ENCODE data around the gene MISP.
"Not testable (repeated sequence)": the region's sequence is repeated elsewhere in the genome, so short reads cannot be mapped to it uniquely, and the experiment has no call there.

Gene MISP, protein sequence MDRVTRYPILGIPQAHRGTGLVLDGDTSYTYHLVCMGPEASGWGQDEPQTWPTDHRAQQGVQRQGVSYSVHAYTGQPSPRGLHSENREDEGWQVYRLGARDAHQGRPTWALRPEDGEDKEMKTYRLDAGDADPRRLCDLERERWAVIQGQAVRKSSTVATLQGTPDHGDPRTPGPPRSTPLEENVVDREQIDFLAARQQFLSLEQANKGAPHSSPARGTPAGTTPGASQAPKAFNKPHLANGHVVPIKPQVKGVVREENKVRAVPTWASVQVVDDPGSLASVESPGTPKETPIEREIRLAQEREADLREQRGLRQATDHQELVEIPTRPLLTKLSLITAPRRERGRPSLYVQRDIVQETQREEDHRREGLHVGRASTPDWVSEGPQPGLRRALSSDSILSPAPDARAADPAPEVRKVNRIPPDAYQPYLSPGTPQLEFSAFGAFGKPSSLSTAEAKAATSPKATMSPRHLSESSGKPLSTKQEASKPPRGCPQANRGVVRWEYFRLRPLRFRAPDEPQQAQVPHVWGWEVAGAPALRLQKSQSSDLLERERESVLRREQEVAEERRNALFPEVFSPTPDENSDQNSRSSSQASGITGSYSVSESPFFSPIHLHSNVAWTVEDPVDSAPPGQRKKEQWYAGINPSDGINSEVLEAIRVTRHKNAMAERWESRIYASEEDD

DNA sequence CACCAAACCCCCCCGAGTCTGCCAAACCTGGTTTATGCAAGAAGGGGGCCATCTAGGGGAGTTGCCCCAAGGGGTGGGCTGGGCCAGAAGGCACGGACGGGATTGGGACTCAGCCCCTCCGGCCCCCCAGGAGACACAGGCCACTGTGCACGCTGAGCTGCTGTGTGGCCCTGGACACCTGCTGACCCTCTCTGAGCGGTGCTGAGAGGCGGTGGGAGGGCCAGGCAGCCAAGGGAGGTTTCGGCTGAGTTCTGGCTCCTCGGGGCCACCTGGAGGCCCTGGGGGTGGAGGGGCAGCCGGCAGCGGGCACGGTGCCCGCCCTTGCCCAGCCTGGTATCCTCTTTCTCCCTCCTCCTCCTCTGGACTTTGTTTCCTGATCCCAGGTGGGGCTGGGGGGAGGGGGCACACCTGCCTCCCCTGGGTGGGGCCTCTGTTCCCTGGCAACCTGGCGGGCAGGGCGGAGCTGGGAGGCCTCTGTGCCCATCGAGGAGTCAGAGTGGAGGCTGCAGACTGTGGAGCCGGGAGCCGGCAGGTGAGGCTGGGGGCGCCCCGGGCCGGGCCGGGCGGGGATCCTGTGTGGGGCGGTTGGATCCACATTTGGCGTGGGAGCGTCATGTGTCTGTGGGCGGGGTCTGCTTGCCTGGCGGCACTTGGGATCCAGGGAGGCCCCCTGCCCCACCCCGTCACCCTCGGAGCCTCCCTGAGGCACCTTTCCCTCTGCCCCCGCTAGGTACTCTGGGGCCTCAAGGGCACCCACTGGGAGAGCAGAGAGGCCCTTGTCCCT is at the start of gene MISP:
MISP (plus strand) TSS at position 473 of the 784 bp plus-strand sequence. CDS start 5,835 bp downstream, outside the sequence.
- no peak for DNase-seq

DNA sequence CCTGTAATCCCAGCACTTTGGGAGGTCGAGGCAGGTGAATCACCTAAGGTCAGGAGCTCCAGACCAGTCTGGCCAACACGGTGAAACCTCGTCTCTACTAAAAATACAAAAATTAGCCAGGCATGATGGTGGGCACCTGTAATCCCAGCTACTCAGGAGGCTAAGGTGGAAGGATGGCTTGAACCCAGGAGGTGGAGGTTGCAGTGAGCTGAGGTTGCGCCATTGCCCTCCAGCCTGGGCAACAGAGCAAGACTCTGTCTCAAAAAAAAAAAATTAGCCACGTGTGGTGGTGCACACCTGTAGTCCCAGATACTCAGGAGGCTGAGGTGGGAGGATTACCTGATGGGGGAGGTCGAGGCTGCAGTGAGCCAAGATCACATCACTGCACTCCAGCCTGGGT is 48.1 kb upstream of the MISP start:
- not testable (repeated sequence) for DNase-seq

DNA sequence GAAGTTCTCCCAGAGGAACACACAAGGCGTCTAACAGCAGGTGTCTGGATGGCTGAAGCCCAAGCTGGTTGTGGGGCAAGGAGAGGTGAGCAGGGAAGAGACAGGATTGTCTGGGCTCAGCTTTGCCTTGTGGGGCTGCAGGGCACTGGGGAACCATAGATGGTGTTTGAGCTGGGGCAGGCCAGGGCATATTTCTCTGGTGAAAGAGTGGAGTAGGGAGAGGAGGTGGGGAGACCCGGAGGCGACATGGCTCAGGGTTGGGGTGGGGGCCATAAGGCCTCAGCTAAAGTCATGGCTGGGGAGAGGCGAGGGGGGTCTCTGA is 47.6 kb upstream of the MISP start:
- DNase-seq, result no peak

DNA sequence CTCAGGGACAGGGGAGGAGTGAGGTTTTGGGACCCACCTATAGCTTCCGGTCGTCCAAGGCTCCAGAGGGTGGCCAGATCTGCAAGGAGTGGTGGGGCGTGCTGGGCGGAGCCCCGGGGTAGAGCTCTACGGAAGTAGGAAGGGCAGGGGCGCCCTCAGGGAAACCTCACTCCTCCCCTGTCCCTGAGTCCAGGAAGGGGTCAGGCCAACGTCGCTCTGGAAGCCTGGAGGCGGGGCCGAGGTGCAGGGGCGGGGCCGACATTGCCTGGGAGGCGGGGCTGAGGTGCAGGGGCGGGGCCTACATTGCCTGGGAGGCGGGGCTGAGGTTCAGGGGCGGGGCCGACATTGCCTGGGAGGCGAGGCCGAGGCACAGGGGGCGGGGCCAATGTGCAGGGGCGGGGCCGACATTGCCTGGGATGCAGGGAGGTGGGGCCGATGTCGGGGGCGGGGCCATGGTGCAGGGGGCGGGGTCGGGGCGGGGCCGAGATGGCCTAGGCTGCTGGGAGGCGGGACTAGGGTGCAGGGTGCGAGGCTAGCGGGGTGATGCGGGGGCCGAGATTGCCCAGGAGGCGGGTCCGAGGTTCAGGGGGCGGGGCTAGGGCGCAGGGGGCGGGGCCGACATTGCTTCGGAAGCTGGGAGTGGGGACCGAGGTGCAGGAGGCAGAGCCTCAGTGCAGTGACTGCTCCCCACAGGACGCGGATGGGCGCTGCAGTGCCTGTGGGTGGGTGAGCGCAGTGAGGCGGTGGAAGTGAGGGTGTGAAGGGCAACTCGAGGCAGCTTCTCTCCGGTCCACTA is 47.1 kb upstream of the MISP start:
- DNase-seq, result peak; percentile 46

DNA sequence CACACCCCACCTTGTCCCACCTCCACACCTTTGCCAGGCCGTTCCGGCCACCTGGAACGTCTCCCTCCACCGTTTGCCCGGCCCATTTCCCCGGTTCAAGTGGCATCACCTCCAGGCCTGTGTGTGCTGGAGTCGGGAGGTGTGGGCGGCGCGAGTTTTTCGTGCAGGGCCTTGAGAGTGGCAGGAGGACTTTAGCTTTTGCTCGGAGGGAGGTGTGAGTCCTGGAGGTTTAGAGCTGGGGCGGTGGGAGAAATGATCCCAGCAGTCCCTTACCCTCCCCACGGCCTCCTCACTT is 46.5 kb upstream of the MISP start:
- DNase-seq, result no peak

DNA sequence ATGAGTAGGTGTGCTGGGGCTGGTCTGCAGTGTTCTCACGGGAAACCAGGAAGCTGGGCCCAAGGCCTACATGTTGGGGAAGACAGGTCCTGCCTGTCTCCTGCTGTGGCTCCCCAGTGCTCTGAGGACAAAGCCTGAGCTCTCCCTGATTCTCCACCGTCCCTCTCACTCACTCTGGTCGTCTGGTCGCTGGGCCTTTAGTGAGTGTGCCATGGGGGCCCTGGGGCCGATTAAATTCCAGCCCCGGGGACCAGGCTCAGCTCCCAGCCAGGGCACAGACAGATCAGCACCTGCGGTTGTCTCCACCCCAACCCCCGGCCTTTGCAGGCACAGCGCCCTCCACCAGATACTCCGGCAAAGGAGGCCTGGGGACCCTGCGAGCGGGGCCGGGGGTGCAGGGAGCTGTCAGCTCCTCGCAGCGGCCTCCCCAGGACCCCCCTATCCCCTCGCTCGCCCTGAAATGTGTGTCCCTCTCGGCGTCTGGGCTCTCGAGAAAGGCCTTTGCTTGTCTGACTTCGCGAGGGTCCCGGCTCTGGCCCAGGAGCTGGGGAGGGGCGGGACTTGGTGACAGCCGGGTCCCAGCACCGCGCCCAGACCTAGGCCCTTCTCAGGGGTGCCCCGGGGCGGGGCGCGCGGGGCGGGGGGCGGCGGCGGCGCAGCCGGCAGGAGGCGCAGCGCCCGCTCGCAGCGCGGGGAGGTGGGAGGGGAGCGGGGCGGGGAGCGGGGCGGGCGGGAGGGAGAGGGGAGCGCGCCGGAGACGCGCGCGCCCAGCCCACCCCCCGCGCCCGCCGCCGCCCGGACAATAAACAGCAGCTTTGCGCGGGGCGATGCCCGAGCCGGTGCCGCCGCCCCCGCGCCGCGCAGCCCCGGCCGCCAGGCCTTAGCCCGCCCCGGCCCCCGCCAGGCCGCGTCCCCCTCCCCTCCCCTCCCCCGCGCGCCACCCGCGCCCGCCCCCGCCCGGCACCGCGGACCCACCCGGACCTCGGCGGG is 42.5 kb upstream of the MISP start, which contains the start of gene PALM:
PALM (plus strand) TSS at position 782 of the 990 bp plus-strand sequence. CDS start 212 bp downstream, outside the sequence.
- no peak for DNase-seq

DNA sequence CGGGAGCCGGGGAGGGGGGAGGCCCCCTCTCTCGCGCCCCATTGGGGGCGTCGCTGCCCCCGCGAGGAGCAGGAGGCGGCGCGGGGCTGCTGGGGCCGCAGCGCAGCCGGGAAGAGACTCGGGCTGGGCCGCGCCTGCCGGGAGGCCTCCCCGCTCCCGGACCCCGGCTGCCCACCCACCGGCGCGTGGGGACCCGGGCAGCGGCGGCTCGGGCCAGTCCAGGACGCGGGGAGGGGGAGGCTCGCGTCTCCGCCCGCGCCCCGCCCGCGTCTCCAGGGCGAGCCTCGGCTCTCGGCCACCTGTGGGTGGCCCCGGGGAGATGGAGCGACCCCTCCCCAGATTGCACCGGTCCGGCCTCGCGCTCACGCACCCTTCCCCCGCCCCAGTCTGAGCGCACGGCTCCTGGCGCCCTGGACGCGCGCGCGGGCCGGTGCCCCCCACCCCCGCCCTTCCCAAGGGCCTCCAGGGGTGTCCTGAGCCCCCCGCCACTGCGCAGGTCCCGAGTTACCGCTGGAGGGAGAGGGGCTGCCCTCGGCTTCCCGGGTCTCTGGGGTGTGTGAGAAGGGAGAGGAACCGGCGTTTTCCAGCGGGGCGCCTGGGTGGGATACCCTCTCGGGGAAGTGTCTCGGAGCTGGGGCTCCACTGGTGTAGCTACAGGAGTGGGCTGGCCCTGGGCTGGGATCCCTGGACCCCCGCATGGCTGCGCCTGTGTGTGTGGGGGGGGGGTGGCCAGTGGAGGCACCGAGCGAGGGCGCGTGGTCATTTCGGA is 41.5 kb upstream of the MISP start:
- DNase-seq, result no peak

DNA sequence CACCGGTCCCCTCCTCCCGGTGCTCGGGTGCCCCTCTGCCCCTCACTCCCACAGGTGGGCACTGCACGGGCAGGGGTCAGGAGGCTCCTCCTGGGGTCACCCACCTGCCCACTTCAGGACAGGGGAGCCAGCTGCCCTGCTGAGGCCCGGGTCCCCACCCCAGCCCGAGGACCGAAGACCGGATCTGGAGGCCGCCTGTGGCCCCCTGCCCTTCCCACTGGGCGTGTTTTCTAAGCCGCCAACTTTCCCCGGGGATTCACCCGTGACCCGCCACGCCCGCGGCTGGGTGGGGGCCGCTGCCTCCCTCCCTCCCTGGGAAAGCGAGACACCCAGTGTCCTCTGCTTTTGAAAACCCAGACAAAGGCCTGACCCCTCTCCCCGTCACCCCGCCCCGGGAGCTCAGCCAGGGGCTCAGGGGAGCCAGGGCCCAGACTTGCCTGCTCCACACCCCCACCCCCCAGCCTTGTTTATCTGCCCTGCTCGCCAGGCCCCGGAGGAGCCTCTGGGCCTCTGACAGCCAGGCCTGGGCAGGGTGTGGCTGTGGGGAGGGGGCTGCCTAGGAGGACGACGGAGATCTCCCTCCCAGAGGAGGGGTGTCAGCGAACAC is 40.8 kb upstream of the MISP start:
- DNase-seq, result no peak

DNA sequence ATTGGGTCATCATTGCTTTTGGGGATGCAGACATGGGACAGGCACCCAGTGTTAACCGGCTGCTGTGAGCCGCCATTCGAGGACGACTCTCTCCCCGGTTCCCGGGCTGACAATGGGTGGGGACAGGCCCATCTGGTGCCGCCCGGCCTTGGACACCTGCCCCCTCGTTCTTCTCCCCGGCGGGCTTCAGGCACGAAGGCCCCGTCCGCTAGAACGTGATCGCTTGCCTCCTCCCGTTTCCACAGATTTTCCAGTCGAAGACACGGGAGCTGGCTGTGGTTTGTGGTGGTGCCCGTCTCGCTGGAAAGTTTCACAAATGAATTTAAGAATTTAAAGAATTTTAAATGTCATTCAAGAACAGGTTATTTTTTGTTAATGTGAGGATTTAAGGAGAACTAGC is 40.1 kb upstream of the MISP start:
- no peak for DNase-seq

DNA sequence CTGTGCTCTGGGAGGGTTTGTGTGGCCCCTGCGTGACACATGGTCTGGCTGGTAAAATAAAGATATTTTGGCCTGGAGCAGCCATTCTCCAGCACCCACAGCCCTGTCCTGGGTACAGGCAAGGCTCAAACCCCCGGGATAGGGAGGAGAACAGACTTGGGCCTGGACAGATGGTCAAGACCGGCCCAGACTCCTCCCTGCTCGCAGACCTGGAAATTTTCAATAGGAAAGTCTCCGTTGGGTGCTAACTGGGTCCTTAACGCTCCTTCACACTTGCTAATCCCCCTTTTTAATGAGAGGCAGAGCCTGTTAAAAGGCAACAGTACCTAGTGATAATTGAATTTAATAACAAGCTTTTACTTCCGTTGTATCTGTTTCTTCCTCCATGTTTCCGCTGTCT is 39.7 kb upstream of the MISP start:
- no peak for DNase-seq

DNA sequence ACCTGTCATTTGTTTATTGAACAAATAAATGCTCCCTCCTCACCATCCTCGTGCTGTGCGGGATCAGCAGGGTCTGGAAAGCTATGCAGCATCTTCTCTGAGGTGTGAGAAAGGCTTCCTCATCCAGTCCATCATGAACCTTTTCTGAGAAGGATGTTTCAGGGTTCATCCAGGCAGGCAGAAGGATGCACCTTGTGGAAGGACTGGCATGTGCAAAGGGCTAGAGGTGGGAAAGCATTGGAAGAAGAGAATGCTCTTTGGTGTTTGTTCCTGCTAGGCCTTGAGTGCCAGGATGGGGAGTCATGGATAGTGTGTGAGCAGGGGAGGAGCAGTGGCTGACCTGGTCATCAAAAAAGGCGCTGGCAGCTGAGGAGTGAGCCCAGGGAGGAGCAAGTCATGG is 35.6 kb upstream of the MISP start:
- DNase-seq, result no peak

DNA sequence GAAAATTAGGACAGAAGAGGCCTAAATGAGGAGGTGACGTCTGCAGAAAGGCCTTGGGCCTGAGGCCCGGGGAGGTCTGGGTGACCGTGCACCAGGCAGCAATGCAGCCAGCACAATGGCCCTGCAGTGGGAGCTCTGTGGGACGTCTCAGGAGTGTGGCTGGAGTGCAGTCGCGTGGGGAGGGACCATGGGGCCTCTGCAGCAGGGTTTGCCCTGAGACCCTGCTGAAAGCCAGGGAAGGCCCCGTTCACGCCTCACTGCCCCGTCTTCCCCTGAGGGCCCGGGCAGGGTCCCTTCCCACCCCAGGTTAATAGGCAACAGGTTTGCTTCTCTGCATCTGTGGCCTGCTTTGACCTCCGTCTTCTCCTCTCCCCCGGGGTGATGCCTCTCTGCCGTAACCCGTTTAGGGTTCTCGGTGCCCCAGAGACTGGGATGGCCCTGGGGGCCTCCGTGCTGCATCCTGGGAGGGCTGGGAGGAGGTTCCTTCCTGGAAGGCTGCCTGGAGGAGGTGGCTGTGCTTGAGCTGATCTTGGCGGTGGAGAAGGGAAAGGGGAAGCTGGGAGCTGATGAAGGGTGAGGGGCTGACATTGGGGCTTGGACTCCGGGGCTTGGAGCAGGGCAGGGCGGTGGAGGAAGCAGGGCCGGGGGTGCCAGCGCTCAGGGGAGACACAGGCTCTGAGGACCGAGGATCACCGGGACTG is 32.5 kb upstream of the MISP start:
- DNase-seq, result no peak

DNA sequence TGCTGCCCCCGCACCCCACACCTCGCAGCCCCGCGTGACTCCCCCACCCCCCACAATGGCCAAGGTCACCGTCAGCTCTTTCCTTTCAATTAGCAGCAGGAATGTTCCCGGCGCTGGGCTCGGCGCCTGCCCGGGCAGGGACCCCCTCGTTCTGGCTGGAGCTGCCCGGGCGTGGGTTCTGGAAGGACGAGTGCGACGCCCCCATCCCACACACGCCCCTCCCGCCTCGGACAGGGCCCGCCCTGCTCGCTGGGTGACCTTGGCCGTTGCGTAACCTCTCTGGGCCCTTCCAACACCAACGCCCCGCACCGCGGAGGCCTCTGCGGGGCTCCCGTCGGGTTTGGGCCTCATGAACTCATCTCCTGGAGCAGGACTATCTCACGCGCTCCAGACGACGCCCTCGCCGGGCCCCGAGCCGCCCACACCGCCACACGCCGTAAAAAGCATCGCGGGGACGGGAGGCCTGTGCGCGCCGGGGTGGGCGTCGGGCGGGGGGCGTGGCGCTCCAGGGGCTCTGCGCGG is 31.9 kb upstream of the MISP start:
- DNase-seq, result no peak

DNA sequence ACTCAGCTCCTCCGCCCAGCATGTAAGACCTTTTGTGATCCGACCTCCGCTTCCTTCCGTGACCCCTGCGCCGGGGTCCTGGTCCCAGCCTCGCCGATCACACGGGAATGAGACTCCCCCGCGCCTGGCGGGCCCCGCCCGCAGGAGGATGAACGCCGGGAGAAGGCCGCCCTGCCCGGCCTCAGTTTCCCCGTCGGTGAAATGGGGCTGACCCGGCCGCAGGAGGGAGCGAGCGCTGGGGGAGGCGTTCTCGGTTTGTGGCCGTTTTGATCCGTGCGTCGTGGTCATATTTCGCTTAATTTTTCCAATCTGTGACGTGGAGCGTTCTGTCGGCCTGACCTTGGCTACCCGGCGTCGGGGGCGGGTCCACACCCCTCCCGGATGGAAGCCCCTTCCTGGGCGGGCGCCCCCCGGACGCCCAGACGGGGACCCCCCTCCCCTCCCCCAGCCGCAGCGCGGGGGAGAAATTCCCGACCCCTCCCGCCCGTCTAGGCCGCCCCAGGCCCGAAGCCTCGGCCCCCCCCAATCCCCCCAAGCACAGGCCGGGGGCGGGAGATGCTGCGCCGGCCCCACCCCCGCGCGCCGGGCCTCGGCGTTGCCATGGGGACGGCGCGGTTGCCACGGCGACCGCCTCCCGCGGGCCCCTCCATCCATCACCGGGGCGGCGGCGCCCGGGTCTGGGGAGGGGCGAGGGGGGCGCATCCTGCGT is 31.1 kb upstream of the MISP start:
- DNase-seq, result no peak

DNA sequence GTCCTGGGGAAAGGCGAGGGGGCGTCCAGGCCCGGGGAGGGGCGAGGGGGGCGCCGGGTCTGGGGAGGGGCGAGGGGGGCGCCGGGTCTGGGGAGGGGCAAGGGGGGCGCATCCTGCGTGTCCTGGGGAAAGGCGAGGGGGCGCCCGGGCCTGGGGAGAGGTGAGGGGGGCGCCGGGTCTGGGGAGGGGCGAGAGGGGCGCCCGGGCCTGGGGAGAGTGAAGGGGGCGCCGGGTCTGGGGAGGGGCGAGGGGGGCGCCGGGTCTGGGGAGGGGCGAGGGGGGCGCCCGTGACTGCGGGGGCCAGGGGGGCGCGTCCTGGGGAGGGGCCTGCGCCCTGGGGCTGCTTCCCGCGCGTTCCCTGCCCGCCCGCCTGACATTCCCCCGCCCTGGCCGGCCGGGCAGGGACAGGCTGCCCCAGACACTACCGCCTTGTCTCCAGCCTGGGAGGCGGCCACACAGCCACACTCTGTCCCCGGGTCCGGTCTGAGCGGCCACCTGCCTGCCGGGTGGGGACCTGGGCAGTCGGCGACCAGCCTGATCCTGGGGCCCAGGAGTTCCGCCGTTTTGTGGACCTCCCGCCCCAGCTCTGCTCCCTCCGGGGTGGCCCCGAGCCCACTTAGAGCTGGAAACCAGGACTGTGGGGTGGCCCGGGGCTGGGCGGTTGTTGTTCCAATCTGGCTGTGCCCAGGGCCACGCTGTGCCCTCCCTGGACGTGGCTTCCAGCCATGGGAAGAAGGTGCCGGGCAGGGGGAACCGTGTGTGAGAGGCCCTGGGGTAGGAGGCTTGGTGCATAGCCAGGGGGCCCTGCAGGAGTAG is 30.4 kb upstream of the MISP start:
- no peak for DNase-seq

DNA sequence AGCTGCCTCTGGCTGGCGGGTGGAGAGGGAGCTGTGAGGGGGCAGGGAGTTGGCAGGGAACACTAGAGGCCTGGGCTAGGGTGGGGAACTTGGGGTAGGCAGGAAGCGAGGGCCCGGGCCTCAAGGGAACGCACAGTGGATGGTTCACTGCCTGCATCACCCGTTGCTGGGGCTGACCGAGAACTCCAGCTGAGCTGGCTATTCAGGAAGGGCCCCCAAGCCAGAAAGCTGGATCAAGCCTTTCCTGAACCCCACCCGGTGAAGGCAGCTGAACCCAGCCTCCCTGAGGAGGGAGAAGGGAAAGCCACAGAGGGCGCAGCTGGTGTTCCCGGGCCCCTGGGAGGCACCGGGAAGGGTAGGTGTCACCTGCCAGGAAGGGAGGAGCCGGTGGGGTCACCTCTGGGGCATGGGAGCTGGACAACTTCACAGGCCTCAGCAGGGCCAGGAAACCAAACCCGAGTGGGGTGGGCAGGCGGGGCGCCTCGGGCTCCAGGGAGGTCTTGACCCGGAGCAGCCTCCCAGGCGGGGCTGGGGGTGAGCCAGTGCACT is 28.3 kb upstream of the MISP start:
- DNase-seq, result no peak

DNA sequence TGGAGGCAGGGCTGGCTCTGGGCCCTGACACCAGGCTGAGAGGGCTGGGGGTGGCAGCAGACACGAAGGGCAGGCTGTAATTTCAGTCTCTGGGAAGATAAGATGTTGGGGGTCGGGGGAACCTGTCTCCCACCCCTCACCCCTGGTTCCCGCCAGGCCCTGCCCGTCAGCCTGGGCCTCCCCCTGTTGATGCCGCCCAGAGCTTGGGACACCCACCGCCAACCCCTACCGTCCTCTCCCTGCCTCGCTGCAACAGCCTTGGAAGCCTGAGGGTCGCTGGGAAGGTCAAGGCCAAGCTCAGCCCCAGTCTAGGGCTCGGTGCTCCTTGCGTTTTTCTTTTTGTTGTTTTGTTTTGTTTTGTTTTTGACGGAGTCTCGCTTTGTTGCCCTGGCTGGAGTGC is 27.7 kb upstream of the MISP start:
- no peak for DNase-seq

DNA sequence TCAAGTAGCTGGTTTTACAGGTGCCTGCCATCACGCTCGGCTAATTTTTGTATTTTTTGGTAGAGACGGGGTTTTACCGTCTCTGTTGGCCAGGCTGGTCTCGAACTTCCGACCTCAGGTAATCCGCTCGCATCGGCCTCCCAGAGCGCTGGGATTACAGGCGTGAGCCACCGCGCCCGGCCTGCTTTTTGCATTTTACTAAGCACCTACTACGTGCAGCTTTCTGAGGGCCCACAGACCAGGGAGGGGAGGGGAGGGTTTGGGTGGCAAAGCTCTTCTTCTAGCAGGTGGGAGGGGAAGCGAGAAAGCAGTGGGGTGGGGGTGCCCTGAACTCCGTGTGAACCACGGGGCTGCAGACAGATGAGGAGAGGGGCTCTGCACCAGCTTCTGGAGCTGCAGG is 27.2 kb upstream of the MISP start:
- DNase-seq, result no peak
